SK-N-SH (cell line): ENCODE data around the gene DOCK8. TPM values are rescaled to one million over a fixed set of nuclear protein-coding genes. Genes with fewer than 3 reads are reported as not detected.

Source experiments
- CTCF ChIA-PET: fragments of 300-600, 350-600 bp; formaldehyde crosslinking; extraction: SDS; loops from one replicate; lab custom pipeline; 2021; lab: Yijun Ruan, JAX
- POLR2A ChIA-PET: fragments of 350-600 bp; sonication (Branson Sonifier 250); formaldehyde crosslinking; extraction: SDS; loops from one replicate; lab custom pipeline; 2020; ENCODE audit warnings: antibody characterized with exemption, inconsistent platforms; lab: Yijun Ruan, JAX
- DNase-seq: peaks from one replicate; pipeline ENCODE4 v3.0.0; 2012
- H2AFZ ChIP-seq: fragments of 200-600 bp; sonication (generic); 2 replicates; pipeline ENCODE4 v1.8.1; 2016; ENCODE audit warnings: antibody characterized with exemption, mild to moderate bottlenecking, low read depth
- H3F3A ChIP-seq: fragments of 200-600 bp; sonication (generic); replicated peaks from 2 replicates; pipeline ENCODE3; 2016; ENCODE audit warnings: antibody characterized with exemption, mild to moderate bottlenecking; ENCODE audit not compliant: insufficient read depth
- H3K27ac ChIP-seq, 2 experiments: fragments of 200-500 bp in 1 of 2; fragments of 200-600 bp in 1 of 2; sonication (Bioruptor generic) in 1 of 2; sonication (generic), shearing (Covaris generic) in 1 of 2; 2 replicates each; pipeline versions ENCODE4 v1.5.1 to v1.6.1; 2014 to 2016; ENCODE audit warnings: low read depth in 2 of 2, inconsistent platforms in 1 of 2, low read length in 1 of 2, mild to moderate bottlenecking in 1 of 2, mixed read lengths in 1 of 2
- H3K27me3 ChIP-seq: fragments of 200-600 bp; sonication (generic), shearing (Covaris generic); 2 replicates; pipeline ENCODE4 v1.6.1; 2016; ENCODE audit warnings: mixed run types; ENCODE audit not compliant: insufficient read depth
- H3K36me3 ChIP-seq, 2 experiments: fragments of 200-500 bp in 1 of 2; fragments of 200-600 bp in 1 of 2; sonication (Bioruptor generic) in 1 of 2; sonication (generic) in 1 of 2; replicated peaks in 1 of 2; 2 replicates each; pipeline versions ENCODE3 to v1.5.1; 2014 to 2016; ENCODE audit warnings: low read length in 1 of 2, mild to moderate bottlenecking in 1 of 2; ENCODE audit not compliant: insufficient read depth in 2 of 2, control insufficient read depth in 1 of 2
- H3K4me1 ChIP-seq, 2 experiments: fragments of 200-500 bp in 1 of 2; fragments of 200-600 bp in 1 of 2; sonication (Bioruptor generic) in 1 of 2; sonication (generic), shearing (Covaris generic) in 1 of 2; 2 replicates each; pipeline versions ENCODE4 v1.5.1 to v1.6.1; 2014 to 2016; ENCODE audit warnings: low read depth in 1 of 2, low read length in 1 of 2, mixed run types in 1 of 2; ENCODE audit not compliant: insufficient read depth in 2 of 2, control insufficient read depth in 1 of 2
- H3K4me2 ChIP-seq: fragments of 200-600 bp; sonication (generic), shearing (Covaris generic); 2 replicates; pipeline ENCODE4 v1.6.1; 2017; ENCODE audit warnings: mixed run types
- H3K4me3 ChIP-seq, 2 experiments: fragments of 200-500 bp in 1 of 2; fragments of 200-600 bp in 1 of 2; sonication (Bioruptor generic) in 1 of 2; sonication (generic), shearing (Covaris generic) in 1 of 2; 2 replicates each; pipeline versions ENCODE4 v1.5.1 to v1.8.1; 2014 to 2016; ENCODE audit warnings: low read depth in 2 of 2, inconsistent platforms in 1 of 2, low read length in 1 of 2, mild to moderate bottlenecking in 1 of 2, mixed read lengths in 1 of 2, moderate library complexity in 1 of 2
- H3K79me2 ChIP-seq: fragments of 200-600 bp; sonication (generic); 2 replicates; pipeline ENCODE4 v1.8.1; 2017; ENCODE audit warnings: mild to moderate bottlenecking; ENCODE audit not compliant: insufficient read depth
- H3K9ac ChIP-seq: fragments of 200-600 bp; sonication (generic); 2 replicates; pipeline ENCODE4 v1.6.1; 2017; ENCODE audit warnings: mixed run types
- H3K9me2 ChIP-seq: fragments of 200-600 bp; sonication (generic); 2 replicates; pipeline ENCODE4 v1.6.1; 2017; ENCODE audit warnings: mixed run types
- H3K9me3 ChIP-seq: fragments of 200-600 bp; sonication (generic); 2 replicates; pipeline ENCODE4 v1.6.1; 2017; ENCODE audit warnings: mixed run types, mild to moderate bottlenecking, moderate library complexity
- H4K20me1 ChIP-seq: fragments of 200-600 bp; sonication (generic); 2 replicates; pipeline ENCODE4 v1.6.1; 2017; ENCODE audit warnings: mild to moderate bottlenecking, mixed run types; ENCODE audit not compliant: insufficient read depth
- CHD2 ChIP-seq: fragments of 150-350 bp; IDR thresholded peaks from 2 replicates; pipeline ENCODE4 v1.6.1; 2018; ENCODE audit warnings: low read length; ENCODE audit not compliant: partially characterized antibody
- ELF1 ChIP-seq: IDR thresholded peaks from 2 replicates; pipeline ENCODE4 v1.4.0; 2012
- EZH2phosphoT487 ChIP-seq: fragments of 200-600 bp; sonication (generic); IDR thresholded peaks from 2 replicates; pipeline ENCODE4 v1.6.1; 2017; ENCODE audit warnings: low read depth, mixed run types, mild to moderate bottlenecking, antibody characterized with exemption, moderate library complexity, borderline replicate concordance
- FOXJ3 ChIP-seq: sonication (generic); formaldehyde crosslinking; IDR thresholded peaks from 2 replicates; pipeline ENCODE4 v1.5.1; 2020; ENCODE audit warnings: mild to moderate bottlenecking, missing genetic modification reagents
- GABPA ChIP-seq: IDR thresholded peaks from 2 replicates; pipeline ENCODE4 v1.4.0; 2012; ENCODE audit warnings: low read depth, mild to moderate bottlenecking
- JUND ChIP-seq: IDR thresholded peaks from 2 replicates; pipeline ENCODE4 v1.4.0; 2012
- MEF2A ChIP-seq: IDR thresholded peaks from 2 replicates; pipeline ENCODE4 v1.4.0; 2012; ENCODE audit warnings: low read depth, borderline replicate concordance
- NFIC ChIP-seq: IDR thresholded peaks from 2 replicates; pipeline ENCODE4 v1.4.0; 2012; ENCODE audit warnings: borderline replicate concordance
- RCOR1 ChIP-seq: fragments of 150-350 bp; IDR thresholded peaks from 2 replicates; pipeline ENCODE4 v1.6.1; 2017; ENCODE audit warnings: antibody characterized with exemption, low read length
- REST ChIP-seq: IDR thresholded peaks from 2 replicates; pipeline ENCODE4 v1.6.1; 2012; ENCODE audit warnings: mild to moderate bottlenecking, low read depth, low read length, moderate library complexity
- RXRA ChIP-seq: IDR thresholded peaks from 2 replicates; pipeline ENCODE4 v1.4.0; 2012; ENCODE audit warnings: low read depth, mild to moderate bottlenecking, borderline replicate concordance
- SMC3 ChIP-seq: IDR thresholded peaks from 2 replicates; pipeline ENCODE4 v1.6.1; 2012; ENCODE audit warnings: low read depth, low read length, improper control_type of control experiment
- TAF1 ChIP-seq: IDR thresholded peaks from 2 replicates; pipeline ENCODE4 v1.6.1; 2012; ENCODE audit warnings: low read depth, mild to moderate bottlenecking, low read length, moderate library complexity, borderline replicate concordance
- TCF12 ChIP-seq: IDR thresholded peaks from 2 replicates; pipeline ENCODE4 v1.4.0; 2012
- TEAD4 ChIP-seq: IDR thresholded peaks from 2 replicates; pipeline ENCODE4 v1.4.0; 2012; ENCODE audit warnings: mild to moderate bottlenecking, borderline replicate concordance; ENCODE audit not compliant: insufficient read depth
- YY1 ChIP-seq: IDR thresholded peaks from 2 replicates; pipeline ENCODE4 v1.4.0; 2012; ENCODE audit warnings: low read depth, mild to moderate bottlenecking
- WGBS: methylation state at CpG from one replicate; pipeline ENCODE4 v1.1.6; 2017; ENCODE audit warnings: low lambda C conversion rate; 5-methylcytosine and 5-hydroxymethylcytosine counted together
- polyA plus RNA-seq, 3 experiments: library from polyadenylated mRNA; depleted of rRNA; stranded (reverse); fragments of >200 nt; gene quantifications; 2 replicates each; pipeline ENCODE4 v1.2.3, GENCODE V29; 2012
- TF ChIP-seq, protein P1 (sequence below): fragments of 150-350 bp; IDR thresholded peaks from 2 replicates; pipeline ENCODE4 v1.6.1; 2017; ENCODE audit warnings: antibody characterized with exemption, low read length, low read depth, borderline replicate concordance
- TF ChIP-seq, protein P2 (sequence below): IDR thresholded peaks from 2 replicates; pipeline ENCODE4 v1.4.0; 2012; ENCODE audit warnings: low read depth, borderline replicate concordance
- TF ChIP-seq, protein P3 (sequence below): IDR thresholded peaks from 2 replicates; pipeline ENCODE4; 2012

The DOCK8 gene
- polyA plus RNA-seq, 1 of the 3 experiments (the other 2 are of a cell fraction), result not detected

GRCh38 chr9:209143-209758 lies 5.4 kb upstream of the DOCK8 start:
- ChIA-PET POLR2A (no interaction called here), CTCF (no interaction called here)
- H3K9me2 ChIP-seq, result no peaks in the 10 kb centered on the region
- H3K4me1 ChIP-seq, result no peaks in the 10 kb centered on the region
- no peaks in the 10 kb centered on the region for H3K79me2 ChIP-seq
- no peaks in the 10 kb centered on the region for H4K20me1 ChIP-seq
- H3K9ac ChIP-seq, result no peak overlapping the region
- H2AFZ ChIP-seq, result no peak overlapping the region
- DNase-seq, result no peak
- H3K4me2 ChIP-seq, result no peak overlapping the region
- no peaks in the 10 kb centered on the region for H3K36me3 ChIP-seq
- H3F3A ChIP-seq, result no peaks in the 10 kb centered on the region
- no peak overlapping the region for H3K4me3 ChIP-seq
- TF ChIP-seq ELF1 (no peak), SMC3 (no peak), EZH2phosphoT487 (no peak), CHD2 (no peak), GABPA (no peak), TAF1 (no peak), TCF12 (no peak), JUND (no peak), YY1 (no peak), RCOR1 (no peak), MEF2A (no peak), NFIC (no peak), TEAD4 (no peak), RXRA (no peak), FOXJ3 (no peak), REST (no peak)
- TF ChIP-seq, protein P1, sequence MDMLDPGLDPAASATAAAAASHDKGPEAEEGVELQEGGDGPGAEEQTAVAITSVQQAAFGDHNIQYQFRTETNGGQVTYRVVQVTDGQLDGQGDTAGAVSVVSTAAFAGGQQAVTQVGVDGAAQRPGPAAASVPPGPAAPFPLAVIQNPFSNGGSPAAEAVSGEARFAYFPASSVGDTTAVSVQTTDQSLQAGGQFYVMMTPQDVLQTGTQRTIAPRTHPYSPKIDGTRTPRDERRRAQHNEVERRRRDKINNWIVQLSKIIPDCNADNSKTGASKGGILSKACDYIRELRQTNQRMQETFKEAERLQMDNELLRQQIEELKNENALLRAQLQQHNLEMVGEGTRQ, result no peak
- TF ChIP-seq, protein P2, sequence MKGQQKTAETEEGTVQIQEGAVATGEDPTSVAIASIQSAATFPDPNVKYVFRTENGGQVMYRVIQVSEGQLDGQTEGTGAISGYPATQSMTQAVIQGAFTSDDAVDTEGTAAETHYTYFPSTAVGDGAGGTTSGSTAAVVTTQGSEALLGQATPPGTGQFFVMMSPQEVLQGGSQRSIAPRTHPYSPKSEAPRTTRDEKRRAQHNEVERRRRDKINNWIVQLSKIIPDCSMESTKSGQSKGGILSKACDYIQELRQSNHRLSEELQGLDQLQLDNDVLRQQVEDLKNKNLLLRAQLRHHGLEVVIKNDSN, result no peak
- TF ChIP-seq, protein P3, sequence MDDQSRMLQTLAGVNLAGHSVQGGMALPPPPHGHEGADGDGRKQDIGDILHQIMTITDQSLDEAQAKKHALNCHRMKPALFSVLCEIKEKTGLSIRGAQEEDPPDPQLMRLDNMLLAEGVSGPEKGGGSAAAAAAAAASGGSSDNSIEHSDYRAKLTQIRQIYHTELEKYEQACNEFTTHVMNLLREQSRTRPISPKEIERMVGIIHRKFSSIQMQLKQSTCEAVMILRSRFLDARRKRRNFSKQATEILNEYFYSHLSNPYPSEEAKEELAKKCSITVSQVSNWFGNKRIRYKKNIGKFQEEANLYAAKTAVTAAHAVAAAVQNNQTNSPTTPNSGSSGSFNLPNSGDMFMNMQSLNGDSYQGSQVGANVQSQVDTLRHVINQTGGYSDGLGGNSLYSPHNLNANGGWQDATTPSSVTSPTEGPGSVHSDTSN, result no peak
- TF ChIP-seq, all 33 proteins: peak for 0
- 9% methylated on average over 14 of the region's 14 CpGs for WGBS
- H3K27me3 ChIP-seq, result peaks cover 38% of the 10 kb centered on the region
- no peak overlapping the region for H3K27ac ChIP-seq
- no peaks in the 10 kb centered on the region for H3K9me3 ChIP-seq
